T-cell (primary cell): ENCODE results near the gene CROT. TPM values are rescaled to one million over a fixed set of nuclear protein-coding genes. Genes with fewer than 3 reads are reported as not detected.

Experiments
- ATAC-seq, 4 experiments: fragments of 200-7000 bp in 3 of 4; fragments of 150-1000 bp in 1 of 4; cut with Tn5 transposase; replicated peaks in 1 of 4; 1 replicate in 3 of 4; 2 replicates in 1 of 4; pipeline ENCODE4 v1.10.0; 2021; ENCODE audit warnings: moderate library complexity in 3 of 4, mild to moderate bottlenecking in 2 of 4, moderate number of reproducible peaks in 1 of 4
- CTCF ChIA-PET, 2 donors: fragments of 300-600 bp; sonication (Branson Sonifier 250); formaldehyde crosslinking; loops; one replicate each; lab custom pipeline; 2022; ENCODE audit warnings: antibody characterized with exemption in 2 of 2; lab: Charles Lee
- POLR2A ChIA-PET, 2 donors: fragments of 300-600 bp; sonication (Branson Sonifier 250); formaldehyde crosslinking; loops; one replicate each; lab custom pipeline; 2022; ENCODE audit warnings: antibody characterized with exemption in 2 of 2; lab: Charles Lee
- DNase-seq, 35 experiments: peaks; one replicate each; pipeline versions ENCODE4 v3.0.0 to v3.0.0-alpha.2; 2013 to 2023
- H3K27ac ChIP-seq: one replicate; pipeline ENCODE4 v1.5.1; 2013; ENCODE audit warnings: low read length
- H3K27me3 ChIP-seq, 2 experiments: replicated peaks in 1 of 2; 1 replicate in 1 of 2; 2 replicates in 1 of 2; pipeline versions ENCODE4 v1.6.1 to v1.7.0; 2013; ENCODE audit warnings: low read length in 1 of 2, mixed read lengths in 1 of 2; ENCODE audit not compliant: control insufficient read depth in 2 of 2, insufficient read depth in 2 of 2; ENCODE audit errors: extremely low read depth in 1 of 2
- H3K36me3 ChIP-seq, 2 donors: 1 replicate in 1 of 2; 2 replicates in 1 of 2; pipeline versions ENCODE4 v1.6.1 to v1.7.0; 2013; ENCODE audit warnings: low read length in 1 of 2; ENCODE audit not compliant: control insufficient read depth in 2 of 2, insufficient read depth in 1 of 2; ENCODE audit errors: extremely low read depth in 1 of 2
- H3K4me1 ChIP-seq, 2 experiments: 1 replicate in 1 of 2; 2 replicates in 1 of 2; pipeline versions ENCODE4 v1.6.1 to v1.7.0; 2013; ENCODE audit warnings: low read length in 2 of 2, mixed read lengths in 1 of 2; ENCODE audit not compliant: insufficient read depth in 2 of 2, control insufficient read depth in 1 of 2; ENCODE audit errors: extremely low read depth in 1 of 2
- H3K4me3 ChIP-seq, 2 donors: 1 replicate in 1 of 2; 2 replicates in 1 of 2; pipeline versions ENCODE4 v1.5.1 to v1.7.0; 2013; ENCODE audit warnings: mild to moderate bottlenecking in 2 of 2, low read length in 1 of 2, moderate library complexity in 1 of 2; ENCODE audit not compliant: control insufficient read depth in 1 of 2; ENCODE audit errors: extremely low read depth in 1 of 2
- H3K9me3 ChIP-seq: 2 replicates; pipeline ENCODE4 v1.7.0; 2013
- H3K27ac Mint-ChIP-seq, 2 donors: one replicate each; pipeline ENCODE4 v1.8.0; 2020 to 2021; ENCODE audit warnings: mild to moderate bottlenecking in 2 of 2, mixed read lengths in 2 of 2
- H3K27me3 Mint-ChIP-seq, 2 donors: one replicate each; pipeline ENCODE4 v1.8.0; 2021 to 2022; ENCODE audit warnings: mixed read lengths in 2 of 2
- H3K36me3 Mint-ChIP-seq: one replicate; pipeline ENCODE4 v1.8.0; 2021; ENCODE audit warnings: mixed read lengths
- H3K4me1 Mint-ChIP-seq, 3 donors: one replicate each; pipeline ENCODE4 v1.8.0; 2020 to 2022; ENCODE audit warnings: mixed read lengths in 3 of 3, mild to moderate bottlenecking in 1 of 3
- H3K4me3 Mint-ChIP-seq, 3 donors: one replicate each; pipeline ENCODE4 v1.8.0; 2020 to 2022; ENCODE audit warnings: mild to moderate bottlenecking in 3 of 3, mixed read lengths in 3 of 3, moderate library complexity in 3 of 3
- H3K9me3 Mint-ChIP-seq, 3 donors: one replicate each; pipeline ENCODE4 v1.8.0; 2020 to 2022; ENCODE audit warnings: mixed read lengths in 3 of 3
- whole genome bisulfite sequencing: methylation state at CpG from one replicate; pipeline ENCODE4 v1.1.5; 2013; ENCODE audit warnings: missing lambda C conversion rate; ENCODE audit not compliant: insufficient coverage; 5-methylcytosine and 5-hydroxymethylcytosine counted together
- total RNA-seq, 35 experiments: library from RNA in 6 of 35; stranded (reverse) in 6 of 35; fragments of 120-200 nt in 1 of 35; gene quantifications; one replicate each; pipeline versions ENCODE4 v1.2.1 to v1.2.4 and lab custom pipeline; 2013 to 2026

Gene CROT
- total RNA-seq, 5 donors from 2014 or later (not counting 1 experiment from before 2014, with no cell fraction given) = 8.5 to 17.2 (median 11.8) TPM

GRCh38 chr7:87380905-87381304, 35.4 kb downstream of the CROT start:
- Mint-ChIP-seq H3K9me3 (no peaks in the 10 kb centered on the region), H3K27me3 (no peaks in the 10 kb centered on the region), H3K4me1 (no peaks in the 10 kb centered on the region), H3K36me3 (peaks cover 63% of the 10 kb centered on the region), H3K27ac (no peak overlapping the region), H3K4me3 (no peak overlapping the region)
- DNase-seq (no peak), ATAC-seq (no peak)
- no peak overlapping the region for H3K4me3 ChIP-seq
- ChIA-PET CTCF (no interaction called here), POLR2A (no interaction called here)
- H3K27ac ChIP-seq = no peak overlapping the region
- no peaks in the 10 kb centered on the region for H3K4me1 ChIP-seq
- H3K9me3 ChIP-seq = no peaks in the 10 kb centered on the region
- no CpG with 5 or more reads among the region's 5 CpGs for WGBS
- H3K27me3 ChIP-seq = no peaks in the 10 kb centered on the region
- peaks cover 0 to 11% of the 10 kb centered on the region in 2 donors for H3K36me3 ChIP-seq

- H3K27me3 Mint-ChIP-seq = no peaks in the 10 kb centered on the region
- no peak overlapping the region for H3K4me3 Mint-ChIP-seq
- WGBS = 97% methylated on average over 5 of the region's 8 CpGs
- peaks cover 0 to 6% (median 0%) of the 10 kb centered on the region in 3 donors for H3K4me1 Mint-ChIP-seq
- ChIA-PET CTCF (no interaction called here), POLR2A (interaction anchor here (0.5 to 0.6 kb wide), 2 partner anchors 34 to 241 kb away, joined by 3 to 9 read pairs; no protein-coding TSS in a partner anchor)
- H3K27me3 ChIP-seq = no peaks in the 10 kb centered on the region
- peaks cover 77% of the 10 kb centered on the region for H3K36me3 Mint-ChIP-seq
- no peak overlapping the region for H3K4me3 ChIP-seq
- peaks cover 0 to 34% of the 10 kb centered on the region in 2 donors for H3K36me3 ChIP-seq
- H3K27ac Mint-ChIP-seq = no peak overlapping the region
- peaks cover 0 to 6% (median 2%) of the 10 kb centered on the region in 3 donors for H3K9me3 Mint-ChIP-seq
- H3K9me3 ChIP-seq = no peaks in the 10 kb centered on the region
- ATAC-seq (no peak), DNase-seq (no peak)
- H3K27ac ChIP-seq = no peak overlapping the region
- H3K4me1 ChIP-seq = no peaks in the 10 kb centered on the region
Observed at GRCh38 chr7:87391020-87391701, 45.7 kb downstream of the CROT start.

- POLR2A ChIA-PET = no interaction called here
- CTCF ChIA-PET = no interaction called here
- DNase-seq (no peak), ATAC-seq (no peak)
- Mint-ChIP-seq H3K27me3 (no peaks in the 10 kb centered on the region), H3K27ac (no peak overlapping the region), H3K9me3 (no peaks in the 10 kb centered on the region), H3K36me3 (peaks cover 55% of the 10 kb centered on the region), H3K4me3 (no peak overlapping the region), H3K4me1 (peaks cover 0 to 6% (median 0%) of the 10 kb centered on the region in 3 donors)
- Histone ChIP-seq H3K4me1 (no peaks in the 10 kb centered on the region), H3K9me3 (no peaks in the 10 kb centered on the region), H3K36me3 (peaks cover 0 to 28% of the 10 kb centered on the region in 2 donors), H3K27me3 (no peaks in the 10 kb centered on the region), H3K27ac (no peak overlapping the region), H3K4me3 (no peak overlapping the region)
- no CpG with 5 or more reads among the region's 1 CpG for WGBS
Observed at GRCh38 chr7:87395442-87396020, 50.1 kb downstream of the CROT start.

- ATAC-seq (no peak), DNase-seq (no peak)
- Mint-ChIP-seq H3K27ac (no peak overlapping the region), H3K36me3 (peaks cover 31% of the 10 kb centered on the region), H3K4me3 (no peak overlapping the region), H3K9me3 (no peaks in the 10 kb centered on the region), H3K4me1 (no peaks in the 10 kb centered on the region), H3K27me3 (no peaks in the 10 kb centered on the region)
- no peaks in the 10 kb centered on the region for H3K4me1 ChIP-seq
- ChIA-PET POLR2A (no interaction called here), CTCF (interaction anchor here in 1 of 2 donors (0.9 to 1.2 kb wide), 4 partner anchors 8 to 86 kb away, joined by 3 to 5 read pairs (median 4); no protein-coding TSS in a partner anchor)
- H3K36me3 ChIP-seq = peaks cover 0 to 15% of the 10 kb centered on the region in 2 donors
- no peak overlapping the region for H3K27ac ChIP-seq
- no CpG with 5 or more reads among the region's 2 CpGs for WGBS
- H3K9me3 ChIP-seq = no peaks in the 10 kb centered on the region
- H3K4me3 ChIP-seq = no peak overlapping the region
- no peaks in the 10 kb centered on the region for H3K27me3 ChIP-seq
Observed at GRCh38 chr7:87398446-87398845, 53.0 kb downstream of the CROT start.

GRCh38 chr7:87404674-87405073, 59.2 kb downstream of the CROT start:
- H3K36me3 ChIP-seq = no peaks in the 10 kb centered on the region
- no peaks in the 10 kb centered on the region for H3K36me3 Mint-ChIP-seq
- H3K4me3 ChIP-seq = no peak overlapping the region
- peaks cover 0 to 4% of the 10 kb centered on the region in 2 donors for H3K27me3 Mint-ChIP-seq
- no peak overlapping the region for H3K27ac Mint-ChIP-seq
- CTCF ChIA-PET = interaction anchor here in 1 of 2 donors (0.7 kb wide), 1 partner anchor 10 kb away, joined by 3 read pairs; no protein-coding TSS in a partner anchor
- ATAC-seq (no peak), DNase-seq (no peak)
- no peaks in the 10 kb centered on the region for H3K4me1 Mint-ChIP-seq
- H3K9me3 ChIP-seq = no peaks in the 10 kb centered on the region
- H3K9me3 Mint-ChIP-seq = no peaks in the 10 kb centered on the region
- H3K27ac ChIP-seq = no peak overlapping the region
- no peaks in the 10 kb centered on the region for H3K4me1 ChIP-seq
- H3K4me3 Mint-ChIP-seq = no peak overlapping the region
- POLR2A ChIA-PET = no interaction called here
- no peaks in the 10 kb centered on the region for H3K27me3 ChIP-seq

GRCh38 chr7:87411186-87411585, 65.7 kb downstream of the CROT start:
- H3K4me1 ChIP-seq = no peaks in the 10 kb centered on the region
- no peak overlapping the region for H3K4me3 ChIP-seq
- peaks cover 0 to 4% of the 10 kb centered on the region in 2 donors for H3K27me3 Mint-ChIP-seq
- H3K36me3 ChIP-seq = no peaks in the 10 kb centered on the region
- H3K9me3 ChIP-seq = no peaks in the 10 kb centered on the region
- no peak overlapping the region for H3K27ac ChIP-seq
- no peaks in the 10 kb centered on the region for H3K36me3 Mint-ChIP-seq
- H3K9me3 Mint-ChIP-seq = no peaks in the 10 kb centered on the region
- DNase-seq (no peak), ATAC-seq (no peak)
- H3K27ac Mint-ChIP-seq = no peak overlapping the region
- no peaks in the 10 kb centered on the region for H3K27me3 ChIP-seq
- WGBS = no CpG with 5 or more reads among the region's 1 CpG
- ChIA-PET POLR2A (no interaction called here), CTCF (interaction anchor here (0.6 to 11.2 kb wide), 5 partner anchors 13 to 507 kb away, joined by 3 to 108 read pairs (median 4); no protein-coding TSS in a partner anchor)
- H3K4me3 Mint-ChIP-seq = no peak overlapping the region
- no peaks in the 10 kb centered on the region for H3K4me1 Mint-ChIP-seq
